Measurements from ENCODE around the gene EFHC1. TPM values are rescaled to one million over a fixed set of nuclear protein-coding genes. Genes with fewer than 3 reads are reported as not detected.

EFHC1 gene
- total RNA-seq, 1 donor from 2014 or later = 9.6 TPM

GRCh38 chr6:52545406-52546119 is 125.4 kb downstream of the EFHC1 start:
- DNase-seq (ENCODE audit: low spot score) = no peak
- Mint-ChIP-seq H3K4me3 (ENCODE audit: unreplicated experiment) (no peak overlapping the region), H3K9me3 (ENCODE audit: low read depth) (no peaks in the 10 kb centered on the region), H3K36me3 (ENCODE audit: low read depth) (peaks cover 9% of the 10 kb centered on the region), H3K27ac (ENCODE audit: unreplicated experiment) (peak overlapping the region; percentile 95), H3K4me1 (ENCODE audit: low read depth) (peaks cover 100% of the 10 kb centered on the region), H3K27me3 (ENCODE audit: low read depth) (no peaks in the 10 kb centered on the region)
- TF ChIP-seq CTCF (IDR thresholded peaks at IDR 0.05) = no peak

GRCh38 chr6:52546192-52546591 is 126.0 kb downstream of the EFHC1 start:
- Mint-ChIP-seq H3K36me3 (ENCODE audit: low read depth) (peaks cover 9% of the 10 kb centered on the region), H3K4me3 (ENCODE audit: unreplicated experiment) (no peak overlapping the region), H3K4me1 (ENCODE audit: low read depth) (peaks cover 100% of the 10 kb centered on the region), H3K27me3 (ENCODE audit: low read depth) (no peaks in the 10 kb centered on the region), H3K27ac (ENCODE audit: unreplicated experiment) (peak overlapping the region; percentile 95), H3K9me3 (ENCODE audit: low read depth) (no peaks in the 10 kb centered on the region)
- DNase-seq (ENCODE audit: low spot score) = no peak
- no peak for TF ChIP-seq CTCF (IDR thresholded peaks at IDR 0.05)

GRCh38 chr6:52546678-52547077 is 126.5 kb downstream of the EFHC1 start:
- TF ChIP-seq CTCF (IDR thresholded peaks at IDR 0.05) = no peak
- Mint-ChIP-seq H3K9me3 (ENCODE audit: low read depth) (no peaks in the 10 kb centered on the region), H3K4me3 (ENCODE audit: unreplicated experiment) (peak overlapping the region; percentile 3), H3K27ac (ENCODE audit: unreplicated experiment) (peak overlapping the region; percentile 95), H3K4me1 (ENCODE audit: low read depth) (peaks cover 100% of the 10 kb centered on the region), H3K27me3 (ENCODE audit: low read depth) (no peaks in the 10 kb centered on the region), H3K36me3 (ENCODE audit: low read depth) (peaks cover 9% of the 10 kb centered on the region)
- DNase-seq (ENCODE audit: low spot score) = no peak

GRCh38 chr6:52547647-52548352 is 127.7 kb downstream of the EFHC1 start:
- Mint-ChIP-seq H3K27me3 (ENCODE audit: low read depth) (no peaks in the 10 kb centered on the region), H3K27ac (ENCODE audit: unreplicated experiment) (peak overlapping the region; percentile 95), H3K9me3 (ENCODE audit: low read depth) (no peaks in the 10 kb centered on the region), H3K36me3 (ENCODE audit: low read depth) (peaks cover 9% of the 10 kb centered on the region), H3K4me1 (ENCODE audit: low read depth) (peaks cover 100% of the 10 kb centered on the region), H3K4me3 (ENCODE audit: unreplicated experiment) (no peak overlapping the region)
- DNase-seq (ENCODE audit: low spot score) = no peak
- TF ChIP-seq CTCF (IDR thresholded peaks at IDR 0.05) = no peak

- H3K4me3 Mint-ChIP-seq (ENCODE audit: unreplicated experiment) = no peak overlapping the region
- H3K27ac Mint-ChIP-seq (ENCODE audit: unreplicated experiment) = peak overlapping the region; percentile 80
- H3K36me3 Mint-ChIP-seq (ENCODE audit: low read depth) = peaks cover 9% of the 10 kb centered on the region
- no peak for TF ChIP-seq CTCF (IDR thresholded peaks at IDR 0.05)
- H3K9me3 Mint-ChIP-seq (ENCODE audit: low read depth) = no peaks in the 10 kb centered on the region
- no peak for DNase-seq (ENCODE audit: low spot score)
- H3K27me3 Mint-ChIP-seq (ENCODE audit: low read depth) = no peaks in the 10 kb centered on the region
- H3K4me1 Mint-ChIP-seq (ENCODE audit: low read depth) = peaks cover 100% of the 10 kb centered on the region
Observed at GRCh38 chr6:52548353-52548713, 128.2 kb downstream of the EFHC1 start.
